Neural cell (in vitro differentiated cells): ENCODE measurements around the gene TBC1D32. TPM values are rescaled to one million over a fixed set of nuclear protein-coding genes. Genes with fewer than 3 reads are reported as not detected.

ENCODE experiments used
- H2AFZ ChIP-seq: fragments of 200-600, 300-800 bp; sonication (generic), shearing (Covaris generic); 2 replicates; pipeline ENCODE4 v1.6.0; 2014; ENCODE audit warnings: low read depth, mild to moderate bottlenecking, antibody characterized with exemption, low read length, moderate library complexity
- H3F3A ChIP-seq: fragments of 200-600 bp; shearing (Covaris generic); 2 replicates; pipeline ENCODE4 v1.6.1; 2016; ENCODE audit warnings: mild to moderate bottlenecking, moderate library complexity, mixed read lengths, antibody characterized with exemption, low read length; ENCODE audit not compliant: insufficient read depth, poor library complexity, severe bottlenecking
- H3K27ac ChIP-seq: fragments of 200-600, 300-800 bp; sonication (generic), shearing (Covaris generic); 2 replicates; pipeline ENCODE4 v1.5.1; 2014; ENCODE audit warnings: mild to moderate bottlenecking, low read length, moderate library complexity
- H3K27me3 ChIP-seq: fragments of 300-800, 200-600 bp; sonication (generic), shearing (Covaris generic); 2 replicates; pipeline ENCODE4 v1.6.0; 2014; ENCODE audit warnings: mild to moderate bottlenecking, low read depth, low read length, moderate library complexity; ENCODE audit not compliant: insufficient read depth
- H3K36me3 ChIP-seq: fragments of 300-800, 200-600 bp; sonication (generic), shearing (Covaris generic); 2 replicates; pipeline ENCODE4 v1.5.1; 2014; ENCODE audit warnings: mild to moderate bottlenecking, antibody characterized with exemption, low read length, moderate library complexity; ENCODE audit not compliant: insufficient read depth
- H3K4me2 ChIP-seq: fragments of 300-800, 200-600 bp; sonication (generic), shearing (Covaris generic); 2 replicates; pipeline ENCODE4 v1.6.0; 2014; ENCODE audit warnings: mild to moderate bottlenecking, low read length
- H3K4me3 ChIP-seq: fragments of 300-800, 200-600 bp; sonication (generic), shearing (Covaris generic); 2 replicates; pipeline ENCODE4 v1.5.1; 2014; ENCODE audit warnings: mild to moderate bottlenecking, low read length, moderate library complexity
- H3K79me2 ChIP-seq: fragments of 200-600 bp; shearing (Covaris generic); replicated peaks from 2 replicates; pipeline ENCODE4 v1.6.0; 2014; ENCODE audit warnings: mild to moderate bottlenecking, low read length, moderate library complexity; ENCODE audit not compliant: insufficient read depth
- H3K9ac ChIP-seq: fragments of 300-800, 200-600 bp; sonication (generic), shearing (Covaris generic); 2 replicates; pipeline ENCODE4 v1.6.1; 2016; ENCODE audit warnings: mild to moderate bottlenecking, low read length, mixed read lengths
- H3K9me2 ChIP-seq: fragments of 200-600 bp; shearing (Covaris generic); 2 replicates; pipeline ENCODE4 v1.6.1; 2016; ENCODE audit warnings: mild to moderate bottlenecking, low read length, mixed read lengths; ENCODE audit not compliant: insufficient read depth
- H3K9me3 ChIP-seq: fragments of 200-600, 300-800 bp; sonication (generic), shearing (Covaris generic); 2 replicates; pipeline ENCODE4 v1.6.1; 2016; ENCODE audit warnings: mild to moderate bottlenecking, mixed run types, low read length, moderate library complexity, mixed read lengths
- H4K20me1 ChIP-seq: fragments of 200-600 bp; shearing (Covaris generic); 2 replicates; pipeline ENCODE4 v1.6.1; 2016; ENCODE audit warnings: mild to moderate bottlenecking, mixed run types; ENCODE audit not compliant: insufficient read depth
- EP300 ChIP-seq: fragments of 450-650 bp; conservative IDR thresholded peaks from 2 replicates; pipeline ENCODE4 v1.6.1; 2014; ENCODE audit warnings: antibody characterized with exemption, mild to moderate bottlenecking, moderate library complexity; ENCODE audit not compliant: poor library complexity, severe bottlenecking
- EZH2 ChIP-seq: fragments of 200-600, 300-800 bp; shearing (Covaris generic), sonication (generic); IDR thresholded peaks from 2 replicates; pipeline ENCODE4 v1.6.1; 2014; ENCODE audit warnings: antibody characterized with exemption, low read length, borderline replicate concordance, mild to moderate bottlenecking; ENCODE audit not compliant: insufficient read depth, poor library complexity, severe bottlenecking
- MXI1 ChIP-seq: fragments of 450-650 bp; conservative IDR thresholded peaks from 2 replicates; pipeline ENCODE4 v1.6.1; 2014; ENCODE audit warnings: antibody characterized with exemption, mild to moderate bottlenecking; ENCODE audit not compliant: poor library complexity, severe bottlenecking
- POLR2AphosphoS5 ChIP-seq: IDR thresholded peaks from 2 replicates; pipeline ENCODE4 v1.6.1; 2012
- RAD21 ChIP-seq: fragments of 450-650 bp; conservative IDR thresholded peaks from 2 replicates; pipeline ENCODE4 v1.6.1; 2014; ENCODE audit warnings: antibody characterized with exemption, mild to moderate bottlenecking, moderate library complexity
- SMC3 ChIP-seq: fragments of 450-650 bp; conservative IDR thresholded peaks from 2 replicates; pipeline ENCODE4 v1.6.1; 2014; ENCODE audit warnings: antibody characterized with exemption, mild to moderate bottlenecking, moderate library complexity; ENCODE audit not compliant: poor library complexity
- TAF1 ChIP-seq: IDR thresholded peaks from 2 replicates; pipeline ENCODE4 v1.6.1; 2012; ENCODE audit warnings: low read depth
- polyA plus RNA-seq: library from polyadenylated mRNA; depleted of rRNA; stranded (reverse); fragments of >200 nt; gene quantifications from 2 replicates; pipeline ENCODE4 v1.2.3, GENCODE V29; 2014
- TF ChIP-seq, protein P1 (sequence below): IDR thresholded peaks from 2 replicates; pipeline ENCODE4 v1.6.1; 2012; ENCODE audit warnings: borderline replicate concordance
- TF ChIP-seq, protein P2 (sequence below): fragments of 450-650 bp; IDR thresholded peaks from 2 replicates; pipeline ENCODE4 v1.5.1; 2014; ENCODE audit warnings: antibody characterized with exemption, mild to moderate bottlenecking, moderate library complexity; ENCODE audit not compliant: poor library complexity, severe bottlenecking

Gene TBC1D32
- polyA plus RNA-seq, 1 donor from 2014 or later: 33.2 TPM

DNA sequence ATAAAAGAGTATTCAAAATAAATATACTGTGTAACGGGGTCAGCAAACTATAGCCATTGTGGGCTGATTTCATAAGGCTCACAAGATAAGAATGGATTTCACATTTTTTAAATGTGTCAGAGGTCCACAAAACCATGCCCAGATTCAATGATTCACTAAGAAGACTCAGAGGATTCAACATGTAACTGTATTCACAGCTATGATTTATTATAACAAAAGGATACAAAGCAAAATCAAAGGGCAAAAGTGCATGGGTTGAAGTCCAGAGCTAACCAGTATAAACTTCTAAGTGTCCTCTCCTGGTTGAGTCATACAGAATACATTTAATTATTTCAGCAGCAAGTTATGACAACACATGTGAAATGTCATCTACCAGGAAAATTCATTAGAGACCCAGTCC lies 49.2 kb downstream of the TBC1D32 start:
- no peak for TF ChIP-seq EP300
- TF ChIP-seq RAD21: no peak
- TF ChIP-seq, protein P1, sequence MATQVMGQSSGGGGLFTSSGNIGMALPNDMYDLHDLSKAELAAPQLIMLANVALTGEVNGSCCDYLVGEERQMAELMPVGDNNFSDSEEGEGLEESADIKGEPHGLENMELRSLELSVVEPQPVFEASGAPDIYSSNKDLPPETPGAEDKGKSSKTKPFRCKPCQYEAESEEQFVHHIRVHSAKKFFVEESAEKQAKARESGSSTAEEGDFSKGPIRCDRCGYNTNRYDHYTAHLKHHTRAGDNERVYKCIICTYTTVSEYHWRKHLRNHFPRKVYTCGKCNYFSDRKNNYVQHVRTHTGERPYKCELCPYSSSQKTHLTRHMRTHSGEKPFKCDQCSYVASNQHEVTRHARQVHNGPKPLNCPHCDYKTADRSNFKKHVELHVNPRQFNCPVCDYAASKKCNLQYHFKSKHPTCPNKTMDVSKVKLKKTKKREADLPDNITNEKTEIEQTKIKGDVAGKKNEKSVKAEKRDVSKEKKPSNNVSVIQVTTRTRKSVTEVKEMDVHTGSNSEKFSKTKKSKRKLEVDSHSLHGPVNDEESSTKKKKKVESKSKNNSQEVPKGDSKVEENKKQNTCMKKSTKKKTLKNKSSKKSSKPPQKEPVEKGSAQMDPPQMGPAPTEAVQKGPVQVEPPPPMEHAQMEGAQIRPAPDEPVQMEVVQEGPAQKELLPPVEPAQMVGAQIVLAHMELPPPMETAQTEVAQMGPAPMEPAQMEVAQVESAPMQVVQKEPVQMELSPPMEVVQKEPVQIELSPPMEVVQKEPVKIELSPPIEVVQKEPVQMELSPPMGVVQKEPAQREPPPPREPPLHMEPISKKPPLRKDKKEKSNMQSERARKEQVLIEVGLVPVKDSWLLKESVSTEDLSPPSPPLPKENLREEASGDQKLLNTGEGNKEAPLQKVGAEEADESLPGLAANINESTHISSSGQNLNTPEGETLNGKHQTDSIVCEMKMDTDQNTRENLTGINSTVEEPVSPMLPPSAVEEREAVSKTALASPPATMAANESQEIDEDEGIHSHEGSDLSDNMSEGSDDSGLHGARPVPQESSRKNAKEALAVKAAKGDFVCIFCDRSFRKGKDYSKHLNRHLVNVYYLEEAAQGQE: no peak
- TF ChIP-seq TAF1: no peak
- no peak for TF ChIP-seq SMC3
- TF ChIP-seq, protein P2, sequence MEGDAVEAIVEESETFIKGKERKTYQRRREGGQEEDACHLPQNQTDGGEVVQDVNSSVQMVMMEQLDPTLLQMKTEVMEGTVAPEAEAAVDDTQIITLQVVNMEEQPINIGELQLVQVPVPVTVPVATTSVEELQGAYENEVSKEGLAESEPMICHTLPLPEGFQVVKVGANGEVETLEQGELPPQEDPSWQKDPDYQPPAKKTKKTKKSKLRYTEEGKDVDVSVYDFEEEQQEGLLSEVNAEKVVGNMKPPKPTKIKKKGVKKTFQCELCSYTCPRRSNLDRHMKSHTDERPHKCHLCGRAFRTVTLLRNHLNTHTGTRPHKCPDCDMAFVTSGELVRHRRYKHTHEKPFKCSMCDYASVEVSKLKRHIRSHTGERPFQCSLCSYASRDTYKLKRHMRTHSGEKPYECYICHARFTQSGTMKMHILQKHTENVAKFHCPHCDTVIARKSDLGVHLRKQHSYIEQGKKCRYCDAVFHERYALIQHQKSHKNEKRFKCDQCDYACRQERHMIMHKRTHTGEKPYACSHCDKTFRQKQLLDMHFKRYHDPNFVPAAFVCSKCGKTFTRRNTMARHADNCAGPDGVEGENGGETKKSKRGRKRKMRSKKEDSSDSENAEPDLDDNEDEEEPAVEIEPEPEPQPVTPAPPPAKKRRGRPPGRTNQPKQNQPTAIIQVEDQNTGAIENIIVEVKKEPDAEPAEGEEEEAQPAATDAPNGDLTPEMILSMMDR: no peak
- TF ChIP-seq MXI1: no peak
- no peak for TF ChIP-seq EZH2
- no peak for TF ChIP-seq POLR2AphosphoS5
- Histone ChIP-seq H3K9me3 (no peaks in the 10 kb centered on the region), H3K9me2 (no peaks in the 10 kb centered on the region), H3K36me3 (no peaks in the 10 kb centered on the region), H3F3A (no peaks in the 10 kb centered on the region), H3K79me2 (no peaks in the 10 kb centered on the region), H3K9ac (no peak overlapping the region), H3K4me3 (no peak overlapping the region), H3K27ac (no peak overlapping the region), H4K20me1 (no peaks in the 10 kb centered on the region), H3K27me3 (no peaks in the 10 kb centered on the region), H3K4me2 (no peak overlapping the region), H2AFZ (no peak overlapping the region)

GRCh38 chr6:121274666-121275295 lies 59.5 kb downstream of the TBC1D32 start:
- Histone ChIP-seq H3K36me3 (no peaks in the 10 kb centered on the region), H3K9me2 (no peaks in the 10 kb centered on the region), H3K4me2 (no peak overlapping the region), H4K20me1 (no peaks in the 10 kb centered on the region), H3K9ac (no peak overlapping the region), H3K27ac (no peak overlapping the region), H2AFZ (no peak overlapping the region), H3F3A (no peaks in the 10 kb centered on the region), H3K9me3 (no peaks in the 10 kb centered on the region), H3K4me3 (no peak overlapping the region), H3K79me2 (no peaks in the 10 kb centered on the region), H3K27me3 (no peaks in the 10 kb centered on the region)
- TF ChIP-seq TAF1 (no peak), MXI1 (no peak)

DNA sequence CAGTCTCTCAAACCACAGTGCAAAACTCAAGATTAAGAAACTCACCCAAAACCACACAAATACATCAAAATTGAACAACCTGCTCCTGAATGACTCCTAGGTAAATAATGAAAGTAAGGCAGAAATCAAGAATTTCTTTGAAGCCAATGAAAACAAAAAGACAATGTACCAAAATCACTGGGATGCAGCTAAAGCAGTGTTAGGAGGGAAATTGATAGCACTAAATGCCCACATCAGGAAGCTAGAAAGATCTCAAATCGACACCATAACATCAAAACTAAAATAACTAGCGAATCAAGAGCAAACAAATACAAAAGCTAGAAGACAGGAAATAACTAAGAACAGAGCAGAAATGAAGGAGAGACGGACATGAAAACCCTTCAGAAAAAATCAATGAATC lies 70.5 kb downstream of the TBC1D32 start:
- Histone ChIP-seq H3F3A (no peaks in the 10 kb centered on the region), H3K27ac (no peak overlapping the region), H3K36me3 (no peaks in the 10 kb centered on the region), H3K4me2 (no peak overlapping the region), H3K9me3 (peaks cover 6% of the 10 kb centered on the region), H3K4me3 (no peak overlapping the region), H2AFZ (no peak overlapping the region), H3K9ac (no peak overlapping the region), H4K20me1 (no peaks in the 10 kb centered on the region), H3K79me2 (no peaks in the 10 kb centered on the region), H3K9me2 (no peaks in the 10 kb centered on the region), H3K27me3 (no peaks in the 10 kb centered on the region)
- TF ChIP-seq, protein P2: no peak
- TF ChIP-seq, protein P1: no peak
